OCI-LY7 (cell line): ENCODE results near the gene KIF4B.

Experiments
- CTCF ChIP-seq: fragments of 200-600 bp; sonication (generic); conservative IDR thresholded peaks from 2 replicates; pipeline ENCODE4 v1.5.1; 2014; ENCODE audit warnings: mild to moderate bottlenecking, antibody characterized with exemption, low read length, moderate library complexity, mixed read lengths
- EZH2phosphoT487 ChIP-seq: fragments of 200-600 bp; sonication (generic); IDR thresholded peaks from 2 replicates; pipeline ENCODE4 v1.6.1; 2018; ENCODE audit warnings: low read depth, borderline replicate concordance, mild to moderate bottlenecking, mixed run types, antibody characterized with exemption, low read length, moderate library complexity, mixed read lengths

- TF ChIP-seq CTCF (no peak), EZH2phosphoT487 (no peak)
These were observed 1.7 kb downstream of the KIF4B start for GRCh38 chr5:155015239-155015638.
